K562 (cell line): ENCODE measurements around the gene RAB3D. TPM values are rescaled to one million over a fixed set of nuclear protein-coding genes. Genes with fewer than 3 reads are reported as not detected.
A peak's percentile ranks its signal among the peaks of the same experiment; 100 is the strongest.

ENCODE experiments used
- ATAC-seq: fragments of 200-7000 bp; cut with Tn5 transposase; 3 replicates; pipeline ENCODE4 v1.9.1; 2020; ENCODE audit warnings: moderate library complexity
- BruUV-seq: library from RNA; stranded (reverse); fragments of 400-500 nt; replicated peaks from 2 replicates; lab custom pipeline; 2021; lab: Mats Ljungman, UMichigan
- CTCF ChIA-PET: fragments of 300-600 bp; formaldehyde crosslinking; extraction: SDS; loops from one replicate; lab custom pipeline; 2021; ENCODE audit warnings: low intra/inter-chr PET ratio; lab: Yijun Ruan, JAX
- POLR2A ChIA-PET: fragments of 300-600, 350-650 bp; sonication (Branson Sonifier 250); formaldehyde crosslinking; extraction: SDS; loops from one replicate; lab custom pipeline; 2021; ENCODE audit warnings: antibody characterized with exemption, inconsistent platforms; lab: Yijun Ruan, JAX
- DNase-seq, 4 experiments: peaks; one replicate each; pipeline versions ENCODE4 v3.0.0 to v3.0.0-alpha.2; 2011 to 2018; ENCODE audit warnings: low spot score in 3 of 4, mixed read lengths in 3 of 4; ENCODE audit errors: extremely low read depth in 1 of 4
- FAIRE-seq: peaks from 2 replicates; lab custom pipeline; 2011; peaks lifted over from hg19 to GRCh38; lab: Jason Lieb, UNC
- H2AFZ ChIP-seq: 2 replicates; pipeline ENCODE4 v1.6.0; 2011; ENCODE audit warnings: low read depth, low read length, control low read depth, inconsistent platforms
- H3K27ac ChIP-seq: fragments of 200-600 bp; 3 replicates; pipeline ENCODE4 v1.8.0; 2011; ENCODE audit warnings: low read depth, mild to moderate bottlenecking, control low read depth, inconsistent platforms, low read length, moderate library complexity, mixed read lengths; ENCODE audit errors: extremely low read depth
- H3K27me3 ChIP-seq, 2 experiments: fragments of 300-600 bp in 1 of 2; 2 replicates in 1 of 2; 3 replicates in 1 of 2; pipeline versions ENCODE4 v1.6.0 to v1.8.0; 2011; ENCODE audit warnings: inconsistent platforms in 2 of 2, low read length in 2 of 2, mild to moderate bottlenecking in 1 of 2, mixed read lengths in 1 of 2, moderate library complexity in 1 of 2; ENCODE audit not compliant: control insufficient read depth in 2 of 2, insufficient read depth in 2 of 2
- H3K36me3 ChIP-seq: fragments of 300-600 bp; 3 replicates; pipeline ENCODE4 v1.8.0; 2011; ENCODE audit warnings: mild to moderate bottlenecking, low read length, inconsistent platforms; ENCODE audit not compliant: control insufficient read depth, insufficient read depth
- H3K4me1 ChIP-seq, 2 experiments: fragments of 200-600 bp in 1 of 2; replicated peaks in 1 of 2; 2 replicates in 1 of 2; 3 replicates in 1 of 2; pipeline versions ENCODE4 v1.5.1 to v1.8.0; 2011; ENCODE audit warnings: inconsistent platforms in 2 of 2, low read length in 2 of 2, mild to moderate bottlenecking in 1 of 2, mixed read lengths in 1 of 2, moderate library complexity in 1 of 2; ENCODE audit not compliant: control insufficient read depth in 2 of 2, insufficient read depth in 2 of 2
- H3K4me2 ChIP-seq: 2 replicates; pipeline ENCODE4 v1.6.1; 2011; ENCODE audit warnings: low read length, control low read depth, inconsistent platforms, mixed read lengths; ENCODE audit not compliant: insufficient read depth
- H3K4me3 ChIP-seq: fragments of 200-600 bp; sonication (generic), shearing (Covaris generic); 2 replicates; pipeline ENCODE4 v1.5.1; 2016; ENCODE audit warnings: control low read depth, inconsistent platforms
- H3K79me2 ChIP-seq: fragments of 200-600 bp; 3 replicates; pipeline ENCODE4 v1.8.0; 2011; ENCODE audit warnings: low read length, inconsistent platforms; ENCODE audit not compliant: control insufficient read depth, insufficient read depth
- H3K9ac ChIP-seq, 2 experiments: 2 replicates each; pipeline versions ENCODE4 v1.6.0 to v1.6.1; 2011; ENCODE audit warnings: low read depth in 2 of 2, low read length in 2 of 2, control low read depth in 1 of 2, inconsistent platforms in 1 of 2, mild to moderate bottlenecking in 1 of 2, mixed read lengths in 1 of 2; ENCODE audit not compliant: insufficient read depth in 1 of 2
- H3K9me1 ChIP-seq: one replicate; pipeline ENCODE4 v1.6.0; 2011; ENCODE audit warnings: inconsistent platforms, mild to moderate bottlenecking, low read length, moderate library complexity; ENCODE audit not compliant: control insufficient read depth, insufficient read depth
- H3K9me3 ChIP-seq: replicated peaks from 2 replicates; pipeline ENCODE4 v1.5.1; 2011; ENCODE audit warnings: low read depth, low read length, inconsistent platforms; ENCODE audit not compliant: control insufficient read depth, insufficient read depth
- H4K20me1 ChIP-seq: replicated peaks from 2 replicates; pipeline ENCODE4 v1.6.1; 2011; ENCODE audit warnings: low read length, inconsistent platforms, mixed read lengths; ENCODE audit not compliant: control insufficient read depth, insufficient read depth
- CBFB ChIP-seq: sonication (generic); formaldehyde crosslinking; IDR thresholded peaks from 2 replicates; pipeline ENCODE4 v1.4.0; 2020; ENCODE audit warnings: mild to moderate bottlenecking, missing genetic modification reagents
- CUX1 ChIP-seq: fragments of 200-800 bp; sonication (Bioruptor generic); IDR thresholded peaks from 2 replicates; pipeline ENCODE4 v1.6.1; 2016; ENCODE audit warnings: missing genetic modification characterization, missing compliant biosample characterization
- DPF2 ChIP-seq: fragments of 450-650 bp; IDR thresholded peaks from 2 replicates; pipeline ENCODE4 v1.6.1; 2016
- HOMEZ ChIP-seq: fragments of 250-450 bp; sonication (Bioruptor Pico); IDR thresholded peaks from 2 replicates; pipeline ENCODE4 v1.4.0; 2020; ENCODE audit warnings: mild to moderate bottlenecking, moderate library complexity
- MYC ChIP-seq, 2 experiments: fragments of 250-450 bp in 1 of 2; sonication (Bioruptor Pico) in 1 of 2; IDR thresholded peaks; 2 replicates each; pipeline versions ENCODE4 v1.5.1 to v1.6.1; 2012 to 2021; ENCODE audit warnings: low read depth in 2 of 2, borderline replicate concordance in 1 of 2, improper control_type of control experiment in 1 of 2, low read length in 1 of 2, mild to moderate bottlenecking in 1 of 2, moderate library complexity in 1 of 2
- ZNF133 ChIP-seq: fragments of 250-450 bp; sonication (Bioruptor Pico); IDR thresholded peaks from 2 replicates; pipeline ENCODE4 v1.4.0; 2020; ENCODE audit warnings: mild to moderate bottlenecking
- ZNF347 ChIP-seq: fragments of 450-650 bp; formaldehyde crosslinking; IDR thresholded peaks from 2 replicates; pipeline ENCODE4 v1.4.0; 2020; ENCODE audit warnings: low read depth, mild to moderate bottlenecking, moderate library complexity
- ZNF431 ChIP-seq: sonication (generic); formaldehyde crosslinking; IDR thresholded peaks from 2 replicates; pipeline ENCODE4 v1.8.0; 2022; ENCODE audit warnings: mild to moderate bottlenecking, missing genetic modification reagents
- ZNF57 ChIP-seq: fragments of 450-650 bp; formaldehyde crosslinking; IDR thresholded peaks from 2 replicates; pipeline ENCODE4 v1.4.0; 2020; ENCODE audit warnings: mild to moderate bottlenecking, moderate library complexity
- ZNF589 ChIP-seq: fragments of 200-800 bp; sonication (Bioruptor generic); IDR thresholded peaks from 2 replicates; pipeline ENCODE4 v1.6.1; 2016; ENCODE audit warnings: low read depth, missing genetic modification characterization, missing compliant biosample characterization
- WGBS: fragments of 100-300 bp; shearing (Covaris generic); methylation state at CpG from one replicate; pipeline ENCODE4 v1.1.6; 2016; ENCODE audit warnings: low coverage, mixed read lengths; ENCODE audit not compliant: insufficient coverage; ENCODE audit errors: missing lambda C conversion rate; 5-methylcytosine and 5-hydroxymethylcytosine counted together
- in situ Hi-C: fragments of 300-500 bp; cut with MboI; formaldehyde crosslinking; loops from 4 replicates; pipeline ENCODE4 v1.15.0; 2018; ENCODE audit warnings: inconsistent platforms, mixed read lengths
- intact Hi-C: fragments of 100-400 bp; cut with micrococcal nuclease; formaldehyde crosslinking; loops from 2 replicates; pipeline ENCODE4 v1.14.2; 2022
- polyA plus RNA-seq, 8 experiments: library from polyadenylated mRNA; depleted of rRNA in 4 of 8; stranded (reverse) in 5 of 8; unstranded in 3 of 8; fragments of >200 nt; fragmentation: Nextera tagmentation in 2 of 8; fragmentation: Illumina TruSeq in 1 of 8; extraction: Ambion mirVana in 2 of 8; extraction: Trizol in 1 of 8; gene quantifications; 2 replicates each; pipeline versions ENCODE4 v1.2.1 to v1.2.3, GENCODE V29; 2011 to 2014; ENCODE audit warnings: inconsistent platforms in 1 of 8, missing spikeins in 1 of 8
- total RNA-seq, 7 experiments: library from RNA; depleted of rRNA in 6 of 7; stranded (reverse); fragments of >200 nt in 6 of 7; fragmentation: Illumina TruSeq in 2 of 7; extraction: Trizol in 2 of 7; gene quantifications; 2 replicates each; pipeline versions ENCODE4 v1.2.1 to v1.2.3, GENCODE V29; 2011 to 2021; ENCODE audit warnings: low replicate concordance in 1 of 7

Gene RAB3D
- total and polyA plus RNA-seq, 9 of the 15 experiments (the other 6 are each of a cell fraction or from before 2014, with no cell fraction given) = 0.34 to 3.3 (median 1.3) TPM

GRCh38 chr19:11299946-11300810, 39.3 kb downstream of the RAB3D start:
- intact Hi-C loops = loop anchor here (10.0 kb wide), 1 partner anchor 185 kb away; the partner anchor contains the start of gene ELAVL3
- Histone ChIP-seq H3K9ac (no peak overlapping the region), H3K4me1 (0 out of 5 replicates have a peak, but pooled peaks cover 0 to 6% of the 10 kb centered on the region in 2 experiments), H3K27me3 (peaks cover 23 to 42% of the 10 kb centered on the region in 2 experiments), H3K36me3 (no peaks in the 10 kb centered on the region), H4K20me1 (no peaks in the 10 kb centered on the region), H3K4me2 (no peak overlapping the region), H3K79me2 (no peaks in the 10 kb centered on the region), H3K9me1 (no peaks in the 10 kb centered on the region), H3K9me3 (no peaks in the 10 kb centered on the region), H3K4me3 (no peak overlapping the region), H3K27ac (no peak overlapping the region), H2AFZ (no peak overlapping the region)
- FAIRE-seq = no peak
- no TSS peak for BruUV-seq
- POLR2A ChIA-PET = no interaction called here
- no peak for ATAC-seq
- no peak for TF ChIP-seq HOMEZ (CRISPR knock-in tag)
- no peak for TF ChIP-seq ZNF57 (CRISPR knock-in tag)
- no peak for TF ChIP-seq MYC (IDR thresholded peaks at IDR 0.05; ENCODE audit: low read depth, low read length)
- no peak for TF ChIP-seq MYC (CRISPR knock-in tag; IDR thresholded peaks at IDR 0.05; ENCODE audit: borderline replicate concordance, low read depth)
- no peak for TF ChIP-seq ZNF431 (CRISPR knock-in tag)
- TF ChIP-seq ZNF347 = no peak
- no peak for TF ChIP-seq CBFB (CRISPR knock-in tag)
- TF ChIP-seq CUX1 (CRISPR knock-in tag) = no peak
- TF ChIP-seq ZNF133 = no peak
- no peak for TF ChIP-seq DPF2
- no peak for TF ChIP-seq ZNF589 (CRISPR knock-in tag)
- DNase-seq = peak in 1 of 4 experiments; percentile 5
- CTCF ChIA-PET = interaction anchor here (0.6 kb wide), 1 partner anchor 19 kb away, joined by 3 read pairs; no protein-coding TSS in a partner anchor
- in situ Hi-C loops = loop anchor here (5.0 kb wide), 2 partner anchors 77 to 137 kb away; partner anchors contain the start of genes ODAD3 and PRKCSH
- 7% methylated on average over 8 of the region's 8 CpGs for WGBS
